Suprapubic skin (tissue), 4 donors: ENCODE measurements around the gene STAT1. TPM values are rescaled to one million over a fixed set of nuclear protein-coding genes. Genes with fewer than 3 reads are reported as not detected.
"Not testable (repeated sequence)": the region's sequence is repeated elsewhere in the genome, so short reads cannot be mapped to it uniquely, and the experiment has no call there.

Experiments
- DNase-seq, 2 donors: peaks; one replicate each; pipeline ENCODE4 v3.0.0-alpha.2; 2019; ENCODE audit warnings: low spot score in 2 of 2
- H3K27ac ChIP-seq: fragments of 200-600 bp; sonication (generic); one replicate; pipeline ENCODE4 v1.5.1; 2019
- H3K27me3 ChIP-seq: fragments of 200-600 bp; sonication (generic); one replicate; pipeline ENCODE4 v1.5.1; 2019
- H3K36me3 ChIP-seq: fragments of 200-600 bp; sonication (generic); one replicate; pipeline ENCODE4 v1.5.1; 2019
- H3K4me1 ChIP-seq: fragments of 200-600 bp; sonication (generic); one replicate; pipeline ENCODE4 v1.5.1; 2019
- H3K4me3 ChIP-seq: fragments of 200-600 bp; sonication (generic); one replicate; pipeline ENCODE4 v1.5.1; 2019; ENCODE audit warnings: mild to moderate bottlenecking
- H3K9me3 ChIP-seq: fragments of 200-600 bp; sonication (generic); one replicate; pipeline ENCODE4 v1.5.1; 2019
- EP300 ChIP-seq: sonication (generic); formaldehyde crosslinking; IDR thresholded peaks from one replicate; pipeline ENCODE4 v1.6.1; 2017; ENCODE audit warnings: antibody characterized with exemption
- POLR2A ChIP-seq, 2 donors: fragments of 450-650 bp; IDR thresholded peaks; one replicate each; pipeline ENCODE4 v1.6.1; 2017; ENCODE audit warnings: antibody characterized with exemption in 2 of 2, mild to moderate bottlenecking in 2 of 2, moderate library complexity in 2 of 2
- POLR2AphosphoS5 ChIP-seq, 3 donors: sonication (generic); formaldehyde crosslinking; IDR thresholded peaks; one replicate each; pipeline ENCODE4 v1.6.1; 2017; ENCODE audit warnings: antibody characterized with exemption in 3 of 3
- WGBS: methylation state at CpG from one replicate; pipeline ENCODE4 v1.1.5; 2018; 5-methylcytosine and 5-hydroxymethylcytosine counted together
- total RNA-seq, 4 donors: library from RNA; depleted of rRNA; stranded (reverse); fragments of >200 nt; gene quantifications; one replicate each; pipeline ENCODE4 v1.1.0, GENCODE V29; 2016
- TF ChIP-seq, protein P1 (sequence below), 2 donors: fragments of 200-600 bp in 1 of 2; fragments of 450-650 bp in 1 of 2; sonication (generic) in 1 of 2; IDR thresholded peaks; one replicate each; pipeline ENCODE4 v1.5.1; 2016 to 2019; ENCODE audit warnings: antibody characterized with exemption in 2 of 2, mild to moderate bottlenecking in 1 of 2, moderate library complexity in 1 of 2

The STAT1 gene
- total RNA-seq, 4 donors from 2014 or later: 33.5 to 60.7 (median 37.6) TPM

DNA sequence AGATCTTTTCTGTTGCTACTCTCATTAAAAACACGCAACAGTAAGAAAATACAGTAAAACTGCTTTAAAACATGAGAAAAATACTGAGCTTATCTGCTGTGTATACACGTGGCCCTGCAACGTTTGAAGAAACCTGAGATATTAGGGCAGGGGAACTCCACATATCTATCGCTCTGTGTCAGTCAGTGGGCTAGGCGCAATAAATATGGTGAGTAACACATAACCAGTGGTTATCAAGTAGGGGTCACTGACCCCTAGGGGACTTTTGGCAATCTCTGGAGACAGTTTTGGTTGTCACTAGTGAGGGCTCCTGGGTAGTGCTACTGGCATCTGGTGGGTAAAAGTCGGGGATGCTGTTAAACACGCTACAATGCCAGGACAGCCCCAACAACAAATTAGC lies 14.9 kb downstream of the STAT1 start:
- no peak overlapping the region for H3K27ac ChIP-seq
- H3K27me3 ChIP-seq: no peaks in the 10 kb centered on the region
- 88% methylated on average over 7 of the region's 7 CpGs for WGBS
- DNase-seq: no peak
- peaks cover 90% of the 10 kb centered on the region for H3K36me3 ChIP-seq
- H3K9me3 ChIP-seq: no peaks in the 10 kb centered on the region
- peaks cover 16% of the 10 kb centered on the region for H3K4me1 ChIP-seq
- H3K4me3 ChIP-seq: no peak overlapping the region
- TF ChIP-seq, protein P1, sequence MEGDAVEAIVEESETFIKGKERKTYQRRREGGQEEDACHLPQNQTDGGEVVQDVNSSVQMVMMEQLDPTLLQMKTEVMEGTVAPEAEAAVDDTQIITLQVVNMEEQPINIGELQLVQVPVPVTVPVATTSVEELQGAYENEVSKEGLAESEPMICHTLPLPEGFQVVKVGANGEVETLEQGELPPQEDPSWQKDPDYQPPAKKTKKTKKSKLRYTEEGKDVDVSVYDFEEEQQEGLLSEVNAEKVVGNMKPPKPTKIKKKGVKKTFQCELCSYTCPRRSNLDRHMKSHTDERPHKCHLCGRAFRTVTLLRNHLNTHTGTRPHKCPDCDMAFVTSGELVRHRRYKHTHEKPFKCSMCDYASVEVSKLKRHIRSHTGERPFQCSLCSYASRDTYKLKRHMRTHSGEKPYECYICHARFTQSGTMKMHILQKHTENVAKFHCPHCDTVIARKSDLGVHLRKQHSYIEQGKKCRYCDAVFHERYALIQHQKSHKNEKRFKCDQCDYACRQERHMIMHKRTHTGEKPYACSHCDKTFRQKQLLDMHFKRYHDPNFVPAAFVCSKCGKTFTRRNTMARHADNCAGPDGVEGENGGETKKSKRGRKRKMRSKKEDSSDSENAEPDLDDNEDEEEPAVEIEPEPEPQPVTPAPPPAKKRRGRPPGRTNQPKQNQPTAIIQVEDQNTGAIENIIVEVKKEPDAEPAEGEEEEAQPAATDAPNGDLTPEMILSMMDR (IDR thresholded peaks at IDR 0.05): no peak
- TF ChIP-seq POLR2AphosphoS5 (IDR thresholded peaks at IDR 0.05) (no peak), POLR2A (IDR thresholded peaks at IDR 0.05) (no peak), EP300 (no peak)

DNA sequence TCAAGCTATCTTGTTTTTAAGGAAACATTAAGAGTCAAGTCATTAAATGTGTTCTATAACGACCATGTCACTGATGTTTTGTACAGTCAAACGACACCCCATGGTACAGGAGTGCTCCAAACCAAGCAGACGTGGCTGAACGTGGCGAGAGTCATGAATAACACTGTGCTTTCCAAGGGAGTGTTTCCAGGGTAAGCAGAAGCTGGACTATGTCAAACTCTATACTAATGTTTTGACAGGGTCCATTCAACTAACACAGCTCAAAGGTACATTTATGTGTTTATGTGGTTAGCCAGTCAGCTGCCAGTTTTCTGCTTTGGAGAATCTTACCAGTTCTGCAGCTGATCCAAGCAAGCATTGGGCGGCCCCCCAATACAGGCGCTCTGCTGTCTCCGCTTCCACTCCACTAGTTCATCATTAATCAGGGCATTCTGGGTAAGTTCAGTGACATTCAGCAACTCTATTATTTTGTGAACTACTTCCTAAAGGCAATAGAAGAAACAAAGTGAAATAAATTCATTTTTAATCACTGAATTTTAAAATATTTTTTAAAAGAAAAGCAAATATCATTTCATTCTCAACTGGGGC lies 16.4 kb downstream of the STAT1 start:
- H3K36me3 ChIP-seq: peaks cover 91% of the 10 kb centered on the region
- 87% methylated on average over 8 of the region's 8 CpGs for WGBS

DNA sequence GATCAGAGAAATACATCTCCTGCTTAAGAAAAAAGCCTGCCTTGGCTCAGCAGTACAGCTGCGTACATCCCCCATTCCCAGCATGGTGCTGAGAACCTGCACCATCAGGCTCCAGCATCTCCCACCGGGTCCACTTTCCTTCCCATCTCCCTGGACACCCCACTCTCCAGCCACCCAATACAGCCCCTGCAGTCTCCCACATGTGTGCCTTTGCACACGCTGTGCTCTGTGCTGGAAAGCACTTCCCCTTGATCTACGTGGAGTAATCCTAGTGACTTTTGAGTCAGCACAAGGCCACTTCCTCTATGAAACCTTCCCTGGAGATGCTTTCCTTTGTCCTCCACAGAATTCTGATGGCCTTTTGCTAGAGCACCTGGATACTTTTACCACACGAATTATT lies 17.0 kb downstream of the STAT1 start:
- Histone ChIP-seq H3K9me3 (no peaks in the 10 kb centered on the region), H3K27ac (no peak overlapping the region), H3K4me1 (peaks cover 16% of the 10 kb centered on the region), H3K4me3 (no peak overlapping the region), H3K36me3 (peaks cover 91% of the 10 kb centered on the region), H3K27me3 (no peaks in the 10 kb centered on the region)
- 88% methylated on average over 5 of the region's 5 CpGs for WGBS
- TF ChIP-seq POLR2A (IDR thresholded peaks at IDR 0.05) (no peak), POLR2AphosphoS5 (IDR thresholded peaks at IDR 0.05) (no peak), EP300 (no peak)
- TF ChIP-seq, protein P1 (IDR thresholded peaks at IDR 0.05): no peak
- DNase-seq: no peak

More for the DNA sequence above, 16.4 kb downstream of the STAT1 start:
- DNase-seq: no peak
- H3K4me3 ChIP-seq: no peak overlapping the region
- no peaks in the 10 kb centered on the region for H3K9me3 ChIP-seq
- TF ChIP-seq POLR2AphosphoS5 (IDR thresholded peaks at IDR 0.05) (no peak), POLR2A (IDR thresholded peaks at IDR 0.05) (no peak), EP300 (no peak)
- TF ChIP-seq, protein P1 (IDR thresholded peaks at IDR 0.05): no peak
- H3K4me1 ChIP-seq: peaks cover 16% of the 10 kb centered on the region
- H3K27me3 ChIP-seq: no peaks in the 10 kb centered on the region
- H3K27ac ChIP-seq: no peak overlapping the region

DNA sequence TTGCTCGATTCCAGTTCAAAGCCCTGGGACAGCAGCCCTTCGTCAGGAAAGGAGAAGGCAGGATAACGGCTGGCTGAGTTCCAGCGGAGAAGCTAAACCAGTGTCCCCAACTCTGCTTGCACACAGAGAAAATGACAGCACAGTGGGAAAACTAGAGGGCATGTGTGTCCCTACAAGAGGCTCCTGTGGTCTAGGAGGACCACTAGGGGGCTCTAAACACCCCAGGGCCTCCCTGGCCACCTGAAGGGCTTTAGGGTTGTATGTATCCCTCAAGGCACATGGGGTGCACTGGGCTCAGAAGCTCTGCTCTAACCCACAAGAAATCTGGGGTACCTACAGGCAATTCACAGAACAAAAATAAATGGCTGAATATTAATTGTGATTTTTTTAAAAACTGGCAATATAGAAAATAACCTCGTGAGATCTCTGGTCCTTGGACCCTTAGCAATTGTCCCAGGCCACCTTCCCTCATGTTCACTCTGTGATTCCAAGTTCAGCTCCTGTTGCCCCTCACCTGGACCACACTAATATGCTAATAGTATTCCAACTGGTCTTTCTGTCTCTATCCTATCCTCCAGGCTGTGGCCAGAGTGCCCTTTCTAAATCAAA lies 17.5 kb downstream of the STAT1 start:
- Histone ChIP-seq H3K4me1 (peaks cover 11% of the 10 kb centered on the region), H3K27ac (no peak overlapping the region), H3K36me3 (peaks cover 94% of the 10 kb centered on the region), H3K9me3 (no peaks in the 10 kb centered on the region), H3K27me3 (no peaks in the 10 kb centered on the region), H3K4me3 (no peak overlapping the region)
- no peak for DNase-seq
- TF ChIP-seq POLR2AphosphoS5 (IDR thresholded peaks at IDR 0.05) (no peak), POLR2A (IDR thresholded peaks at IDR 0.05) (no peak), EP300 (no peak)
- TF ChIP-seq, protein P1 (IDR thresholded peaks at IDR 0.05): no peak
- 95% methylated on average over 5 of the region's 5 CpGs for WGBS

DNA sequence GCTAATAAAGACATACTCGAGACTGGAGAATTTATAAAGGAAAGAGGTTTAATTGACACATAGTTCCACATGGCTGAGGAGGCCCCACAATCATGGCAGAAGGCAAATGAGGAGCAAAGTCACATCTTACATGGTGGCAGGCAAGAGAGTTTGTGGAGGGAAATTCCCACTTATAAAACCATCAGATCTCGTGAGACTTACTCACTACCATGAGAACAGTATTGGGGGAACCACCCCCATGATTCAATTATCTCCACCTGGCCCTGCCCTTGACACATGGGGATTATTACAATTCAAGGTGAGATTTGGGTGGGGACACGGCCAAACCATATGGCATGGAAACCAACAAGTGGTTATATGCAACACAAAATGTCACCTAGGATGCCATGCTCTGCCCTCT lies 18.7 kb downstream of the STAT1 start:
- not testable (repeated sequence) for H3K4me1 ChIP-seq, DNase-seq, H3K4me3 ChIP-seq, H3K9me3 ChIP-seq, H3K27ac ChIP-seq, H3K27me3 ChIP-seq
- peaks cover 99% of the 10 kb centered on the region for H3K36me3 ChIP-seq
- 78% methylated on average over 3 of the region's 3 CpGs for WGBS
